Astrocyte (in vitro differentiated cells and primary cell): Measurements from ENCODE around the gene PTPRT. TPM values are rescaled to one million over a fixed set of nuclear protein-coding genes. Genes with fewer than 3 reads are reported as not detected.

Experiments
- DNase-seq: peaks from one replicate; pipeline ENCODE4 v3.0.0-alpha.2; 2010; ENCODE audit warnings: low read depth
- FAIRE-seq: peaks from 2 replicates; lab custom pipeline; 2011; peaks lifted over from hg19 to GRCh38; lab: Jason Lieb, UNC
- H2AFZ ChIP-seq: 2 replicates; pipeline ENCODE4 v1.6.0; 2012; ENCODE audit warnings: low read depth, low read length, inconsistent platforms
- H3K27ac ChIP-seq: 2 replicates; pipeline ENCODE4 v1.5.1; 2011; ENCODE audit warnings: low read depth, low read length, inconsistent platforms
- H3K27me3 ChIP-seq: 2 replicates; pipeline ENCODE4 v1.6.0; 2011; ENCODE audit warnings: low read length, inconsistent platforms; ENCODE audit not compliant: insufficient read depth
- H3K36me3 ChIP-seq: 2 replicates; pipeline ENCODE4 v1.5.1; 2011; ENCODE audit warnings: low read length, inconsistent platforms; ENCODE audit not compliant: insufficient read depth
- H3K4me1 ChIP-seq: 2 replicates; pipeline ENCODE4 v1.5.1; 2011; ENCODE audit warnings: low read length, inconsistent platforms; ENCODE audit not compliant: insufficient read depth
- H3K4me2 ChIP-seq: 2 replicates; pipeline ENCODE4 v1.6.0; 2012; ENCODE audit warnings: low read length, inconsistent platforms
- H3K4me3 ChIP-seq: 2 replicates; pipeline ENCODE4 v1.5.1; 2011; ENCODE audit warnings: low read depth, mild to moderate bottlenecking, low read length, inconsistent platforms; ENCODE audit not compliant: insufficient read depth
- H3K79me2 ChIP-seq: 2 replicates; pipeline ENCODE4 v1.6.0; 2012; ENCODE audit warnings: mild to moderate bottlenecking, low read length, inconsistent platforms; ENCODE audit not compliant: insufficient read depth
- H3K9ac ChIP-seq: 2 replicates; pipeline ENCODE4 v1.6.0; 2012; ENCODE audit warnings: mild to moderate bottlenecking, low read length, inconsistent platforms
- H3K9me3 ChIP-seq: 2 replicates; pipeline ENCODE4 v1.5.1; 2012; ENCODE audit warnings: low read depth, mild to moderate bottlenecking, low read length, inconsistent platforms; ENCODE audit not compliant: insufficient read depth
- H4K20me1 ChIP-seq: 2 replicates; pipeline ENCODE4 v1.6.0; 2012; ENCODE audit warnings: low read length, inconsistent platforms; ENCODE audit not compliant: insufficient read depth
- H3K27ac Mint-ChIP-seq: one replicate; pipeline ENCODE4 v1.8.0; 2021; ENCODE audit warnings: mild to moderate bottlenecking, mixed read lengths; ENCODE audit not compliant: unreplicated experiment
- H3K27me3 Mint-ChIP-seq: one replicate; pipeline ENCODE4 v1.8.0; 2021; ENCODE audit warnings: low read depth, mixed read lengths; ENCODE audit not compliant: unreplicated experiment
- H3K36me3 Mint-ChIP-seq: one replicate; pipeline ENCODE4 v1.8.0; 2021; ENCODE audit warnings: low read depth, mixed read lengths; ENCODE audit not compliant: unreplicated experiment
- H3K4me1 Mint-ChIP-seq: one replicate; pipeline ENCODE4 v1.8.0; 2021; ENCODE audit warnings: low read depth, mixed read lengths; ENCODE audit not compliant: unreplicated experiment
- H3K4me3 Mint-ChIP-seq: one replicate; pipeline ENCODE4 v1.8.0; 2021; ENCODE audit warnings: mild to moderate bottlenecking, moderate library complexity, mixed read lengths; ENCODE audit not compliant: unreplicated experiment
- H3K9me3 Mint-ChIP-seq: one replicate; pipeline ENCODE4 v1.8.0; 2021; ENCODE audit warnings: mild to moderate bottlenecking, mixed read lengths; ENCODE audit not compliant: unreplicated experiment
- CTCF ChIP-seq: IDR thresholded peaks from 2 replicates; pipeline ENCODE4 v1.5.1; 2011; ENCODE audit warnings: low read depth, mild to moderate bottlenecking, inconsistent platforms, low read length, moderate library complexity; ENCODE audit not compliant: insufficient read depth
- EZH2 ChIP-seq: IDR thresholded peaks from 2 replicates; pipeline ENCODE4 v1.6.1; 2012; ENCODE audit warnings: mild to moderate bottlenecking, low read length, inconsistent platforms; ENCODE audit not compliant: insufficient read depth
- total RNA-seq: library from RNA; stranded (reverse); gene quantifications from 2 replicates; pipeline ENCODE4 v1.2.1, GENCODE V29; 2021

PTPRT gene
- total RNA-seq, 1 donor from 2014 or later: 0.25 TPM

- no peaks in the 10 kb centered on the region for H3K4me1 ChIP-seq
- H3K9ac ChIP-seq: no peak overlapping the region
- FAIRE-seq (no peak), DNase-seq (no peak)
- H3K27ac ChIP-seq: no peak overlapping the region
- no peak overlapping the region for H2AFZ ChIP-seq
- no peak overlapping the region for H3K4me2 ChIP-seq
- Mint-ChIP-seq H3K27ac (no peak overlapping the region), H3K9me3 (peaks cover 3% of the 10 kb centered on the region), H3K27me3 (no peaks in the 10 kb centered on the region), H3K4me1 (no peaks in the 10 kb centered on the region), H3K36me3 (no peaks in the 10 kb centered on the region), H3K4me3 (no peak overlapping the region)
- no peaks in the 10 kb centered on the region for H3K36me3 ChIP-seq
- no peaks in the 10 kb centered on the region for H4K20me1 ChIP-seq
- TF ChIP-seq CTCF (no peak), EZH2 (no peak)
- H3K9me3 ChIP-seq: no peaks in the 10 kb centered on the region
- H3K79me2 ChIP-seq: no peaks in the 10 kb centered on the region
- no peak overlapping the region for H3K4me3 ChIP-seq
- no peaks in the 10 kb centered on the region for H3K27me3 ChIP-seq
Measured at GRCh38 chr20:42589976-42590639, 599.6 kb downstream of the PTPRT start.

- Histone ChIP-seq H3K27ac (no peak overlapping the region), H3K4me3 (no peak overlapping the region), H3K27me3 (no peaks in the 10 kb centered on the region), H3K79me2 (no peaks in the 10 kb centered on the region), H4K20me1 (no peaks in the 10 kb centered on the region), H3K36me3 (no peaks in the 10 kb centered on the region), H3K4me2 (no peak overlapping the region), H3K4me1 (no peaks in the 10 kb centered on the region), H3K9ac (no peak overlapping the region), H3K9me3 (no peaks in the 10 kb centered on the region), H2AFZ (no peak overlapping the region)
- H3K4me3 Mint-ChIP-seq: no peak overlapping the region
- no peaks in the 10 kb centered on the region for H3K36me3 Mint-ChIP-seq
- no peak for DNase-seq
- FAIRE-seq: no peak
- H3K9me3 Mint-ChIP-seq: peaks cover 3% of the 10 kb centered on the region
- no peak overlapping the region for H3K27ac Mint-ChIP-seq
- H3K4me1 Mint-ChIP-seq: no peaks in the 10 kb centered on the region
- TF ChIP-seq CTCF: no peak
- no peak for TF ChIP-seq EZH2
- no peaks in the 10 kb centered on the region for H3K27me3 Mint-ChIP-seq
Measured at GRCh38 chr20:42588847-42589246, 600.9 kb downstream of the PTPRT start.

GRCh38 chr20:42587427-42587826, 602.3 kb downstream of the PTPRT start:
- FAIRE-seq (no peak), DNase-seq (no peak)
- Mint-ChIP-seq H3K27me3 (no peaks in the 10 kb centered on the region), H3K4me3 (no peak overlapping the region), H3K9me3 (peaks cover 3% of the 10 kb centered on the region), H3K4me1 (no peaks in the 10 kb centered on the region), H3K27ac (no peak overlapping the region), H3K36me3 (no peaks in the 10 kb centered on the region)
- Histone ChIP-seq H3K79me2 (no peaks in the 10 kb centered on the region), H2AFZ (no peak overlapping the region), H3K9ac (no peak overlapping the region), H3K4me1 (no peaks in the 10 kb centered on the region), H3K36me3 (no peaks in the 10 kb centered on the region), H3K9me3 (no peaks in the 10 kb centered on the region), H3K4me3 (no peak overlapping the region), H3K27ac (no peak overlapping the region), H3K27me3 (no peaks in the 10 kb centered on the region), H4K20me1 (no peaks in the 10 kb centered on the region), H3K4me2 (no peak overlapping the region)
- no peak for TF ChIP-seq EZH2
- TF ChIP-seq CTCF: no peak
